Progenitor cell of endocrine pancreas (in vitro differentiated cells): ENCODE data around the gene TMEM208. TPM values are rescaled to one million over a fixed set of nuclear protein-coding genes. Genes with fewer than 3 reads are reported as not detected.

Experiments
- DNase-seq: peaks from one replicate; pipeline ENCODE4 v3.0.0; 2021; ENCODE audit warnings: low spot score; ENCODE audit not compliant: unreplicated experiment
- H3K27ac Mint-ChIP-seq: 2 replicates; pipeline ENCODE4 v1.8.0; 2021; ENCODE audit warnings: mild to moderate bottlenecking, moderate library complexity, mixed read lengths
- H3K27me3 Mint-ChIP-seq: 2 replicates; pipeline ENCODE4 v1.8.0; 2021; ENCODE audit warnings: mixed read lengths
- H3K36me3 Mint-ChIP-seq: 2 replicates; pipeline ENCODE4 v1.8.0; 2022; ENCODE audit warnings: mixed read lengths; ENCODE audit not compliant: insufficient read depth
- H3K4me1 Mint-ChIP-seq: 2 replicates; pipeline ENCODE4 v1.8.0; 2021; ENCODE audit warnings: low read depth, mixed read lengths
- H3K4me3 Mint-ChIP-seq: 2 replicates; pipeline ENCODE4 v1.8.0; 2021; ENCODE audit warnings: low read depth, mild to moderate bottlenecking, moderate library complexity, mixed read lengths
- H3K9me3 Mint-ChIP-seq: 2 replicates; pipeline ENCODE4 v1.8.0; 2021; ENCODE audit warnings: low read depth, mixed read lengths
- total RNA-seq: library from RNA; stranded (reverse); gene quantifications from 2 replicates; pipeline ENCODE4 v1.2.1, GENCODE V29; 2021
- TF ChIP-seq, protein P1 (sequence below): fragments of 200-600 bp; sonication (generic); IDR thresholded peaks from one replicate; pipeline ENCODE4 v1.5.0; 2021; ENCODE audit warnings: antibody characterized with exemption, mild to moderate bottlenecking; ENCODE audit not compliant: unreplicated experiment

TMEM208 gene
- total RNA-seq, 1 donor from 2014 or later: 36.3 TPM

DNA sequence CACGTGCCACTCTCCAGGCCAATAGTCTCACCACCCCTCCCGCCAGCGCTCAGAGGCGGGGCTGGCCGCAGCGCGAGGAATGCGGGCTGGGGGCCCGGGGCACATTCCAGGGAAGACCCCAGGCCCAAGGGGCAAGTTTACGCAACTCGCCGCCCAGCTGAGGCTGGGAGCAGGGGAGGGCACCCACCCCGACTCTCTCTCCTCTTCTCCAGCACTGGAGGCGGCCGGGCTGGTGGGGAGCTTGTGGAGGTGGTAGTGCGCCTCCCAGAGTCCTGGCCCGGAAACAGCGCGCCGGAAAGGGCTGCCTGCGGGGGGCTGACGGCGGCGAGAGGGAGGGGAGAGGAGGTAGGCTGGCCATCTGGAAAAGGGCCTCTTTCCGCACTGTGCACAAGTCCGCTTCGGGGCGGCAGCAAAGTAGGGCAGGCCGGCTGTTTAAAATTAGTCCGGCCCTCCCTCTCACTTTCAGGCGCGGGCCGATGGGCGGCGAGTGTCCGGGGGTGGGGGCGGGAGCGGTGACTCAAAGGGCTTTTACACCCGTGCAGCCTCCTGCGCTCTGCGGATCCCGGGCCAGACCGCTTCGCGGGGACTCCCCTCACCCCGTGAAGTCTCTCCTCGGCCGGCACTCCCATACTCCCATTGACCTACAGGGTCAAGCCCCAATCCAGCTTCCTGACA lies 19.3 kb downstream of the TMEM208 start:
- TF ChIP-seq, protein P1, sequence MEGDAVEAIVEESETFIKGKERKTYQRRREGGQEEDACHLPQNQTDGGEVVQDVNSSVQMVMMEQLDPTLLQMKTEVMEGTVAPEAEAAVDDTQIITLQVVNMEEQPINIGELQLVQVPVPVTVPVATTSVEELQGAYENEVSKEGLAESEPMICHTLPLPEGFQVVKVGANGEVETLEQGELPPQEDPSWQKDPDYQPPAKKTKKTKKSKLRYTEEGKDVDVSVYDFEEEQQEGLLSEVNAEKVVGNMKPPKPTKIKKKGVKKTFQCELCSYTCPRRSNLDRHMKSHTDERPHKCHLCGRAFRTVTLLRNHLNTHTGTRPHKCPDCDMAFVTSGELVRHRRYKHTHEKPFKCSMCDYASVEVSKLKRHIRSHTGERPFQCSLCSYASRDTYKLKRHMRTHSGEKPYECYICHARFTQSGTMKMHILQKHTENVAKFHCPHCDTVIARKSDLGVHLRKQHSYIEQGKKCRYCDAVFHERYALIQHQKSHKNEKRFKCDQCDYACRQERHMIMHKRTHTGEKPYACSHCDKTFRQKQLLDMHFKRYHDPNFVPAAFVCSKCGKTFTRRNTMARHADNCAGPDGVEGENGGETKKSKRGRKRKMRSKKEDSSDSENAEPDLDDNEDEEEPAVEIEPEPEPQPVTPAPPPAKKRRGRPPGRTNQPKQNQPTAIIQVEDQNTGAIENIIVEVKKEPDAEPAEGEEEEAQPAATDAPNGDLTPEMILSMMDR: peak; percentile 58
- Mint-ChIP-seq H3K9me3 (no peaks in the 10 kb centered on the region), H3K4me1 (peaks cover 18% of the 10 kb centered on the region), H3K27me3 (peaks cover 31% of the 10 kb centered on the region), H3K27ac (peak overlapping the region; percentile 96), H3K4me3 (peak overlapping the region; percentile 85), H3K36me3 (no peaks in the 10 kb centered on the region)
- DNase-seq: peak; percentile 71

DNA sequence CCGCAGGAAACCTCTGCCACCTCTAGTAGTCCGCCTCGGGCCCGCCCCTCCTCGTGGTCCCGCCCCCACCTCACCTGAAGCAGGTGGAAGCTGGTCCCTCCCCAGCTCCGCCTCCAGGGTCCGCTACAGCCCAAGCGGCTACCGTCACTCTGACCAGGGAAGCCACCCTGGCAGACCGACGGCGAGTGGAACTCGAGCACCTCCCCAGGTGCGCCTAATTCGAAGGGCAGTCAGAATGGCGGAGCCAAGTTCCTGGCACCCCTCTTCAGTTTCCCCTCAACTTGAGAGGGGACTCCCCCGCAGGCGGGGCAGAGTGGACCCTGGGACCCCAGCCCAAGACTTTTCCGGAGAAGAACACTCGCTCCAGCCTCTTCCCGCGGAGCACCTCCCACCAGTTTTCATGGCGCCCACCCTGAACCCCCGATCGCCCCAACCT lies 19.8 kb downstream of the TMEM208 start:
- Mint-ChIP-seq H3K4me3 (peak overlapping the region; percentile 85), H3K4me1 (peaks cover 18% of the 10 kb centered on the region), H3K9me3 (no peaks in the 10 kb centered on the region), H3K27ac (peak overlapping the region; percentile 96), H3K27me3 (peaks cover 34% of the 10 kb centered on the region), H3K36me3 (no peaks in the 10 kb centered on the region)
- DNase-seq: peak; percentile 85
- TF ChIP-seq, protein P1: no peak

DNA sequence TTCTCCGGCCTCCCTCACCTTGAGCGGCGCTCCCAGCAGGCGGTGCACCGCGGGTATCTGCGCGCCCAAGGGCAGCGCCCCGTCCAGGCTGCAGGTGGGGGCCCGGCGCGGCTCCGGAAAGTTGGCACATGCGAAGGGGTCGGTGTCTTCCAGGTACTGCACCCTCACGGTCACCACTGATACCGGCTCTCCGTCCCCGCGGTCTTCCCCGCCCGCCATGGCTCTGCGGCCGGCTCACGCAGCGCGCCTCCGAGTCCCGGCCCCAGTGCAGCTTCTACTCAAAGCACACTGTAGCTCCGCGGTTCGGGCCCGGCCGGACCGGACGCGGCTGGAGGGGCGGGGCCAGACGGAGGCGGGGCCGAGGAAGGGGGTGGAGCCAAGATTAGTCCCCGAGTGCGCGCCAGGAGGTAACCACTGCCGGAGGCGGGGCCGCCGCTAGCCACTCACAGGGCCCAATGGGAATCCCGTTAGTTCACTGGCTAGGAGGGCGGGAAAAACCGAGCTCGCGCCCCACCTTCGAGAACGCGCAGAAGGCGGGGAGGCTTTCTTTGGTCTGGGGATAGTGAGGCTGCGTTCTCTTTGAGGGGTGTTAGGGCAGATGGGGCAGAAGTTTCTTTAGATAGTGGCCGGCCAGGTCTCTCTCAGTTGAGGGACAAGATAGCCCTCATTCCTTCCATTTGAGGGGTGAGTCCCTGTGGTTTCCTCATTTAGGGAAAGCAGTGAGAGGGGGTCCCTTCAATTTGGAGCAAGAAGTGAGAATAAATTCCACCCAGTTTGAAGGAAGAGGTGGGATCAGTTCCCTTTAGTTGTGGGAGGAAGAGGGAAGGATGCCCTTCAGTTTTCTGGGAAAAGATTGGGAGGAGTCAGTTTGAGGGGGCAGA lies 20.5 kb downstream of the TMEM208 start, which contains the start of gene FHOD1:
Gene FHOD1 (minus strand): TSS at position 290 of the 881 bp plus-strand sequence. CDS start 71 bp downstream, at position 219.
- peaks cover 18% of the 10 kb centered on the region for H3K4me1 Mint-ChIP-seq
- peak; percentile 92 for DNase-seq
- H3K4me3 Mint-ChIP-seq: peak within 1 kb of the TSS; percentile 85
- H3K36me3 Mint-ChIP-seq: no peaks in the 10 kb centered on the region
- H3K27me3 Mint-ChIP-seq: peaks cover 36% of the 10 kb centered on the region
- H3K9me3 Mint-ChIP-seq: no peaks in the 10 kb centered on the region
- H3K27ac Mint-ChIP-seq: peak within 1 kb of the TSS; percentile 96
- TF ChIP-seq, protein P1: no peak

DNA sequence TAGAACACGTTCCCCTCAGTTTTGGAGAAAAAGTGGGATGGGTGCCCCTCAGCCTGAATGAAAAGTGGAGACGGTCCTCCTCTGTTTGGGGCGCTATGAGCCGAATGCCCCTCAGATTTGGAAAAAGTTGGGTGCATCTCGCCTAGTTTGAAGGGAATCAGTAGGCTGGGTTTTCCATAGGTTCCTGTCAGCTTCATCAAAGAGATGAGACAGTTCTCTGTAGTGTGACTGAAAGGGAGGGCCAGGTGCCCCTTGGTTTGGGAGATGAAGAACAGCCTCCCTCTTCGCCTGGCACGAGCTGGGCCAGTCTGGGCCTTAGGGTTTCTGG lies 21.1 kb downstream of the TMEM208 start:
- Mint-ChIP-seq H3K27ac (peak overlapping the region; percentile 72), H3K9me3 (no peaks in the 10 kb centered on the region), H3K4me3 (peak overlapping the region; percentile 85), H3K36me3 (no peaks in the 10 kb centered on the region), H3K4me1 (peaks cover 18% of the 10 kb centered on the region), H3K27me3 (peaks cover 41% of the 10 kb centered on the region)
- no peak for DNase-seq
- TF ChIP-seq, protein P1: no peak

DNA sequence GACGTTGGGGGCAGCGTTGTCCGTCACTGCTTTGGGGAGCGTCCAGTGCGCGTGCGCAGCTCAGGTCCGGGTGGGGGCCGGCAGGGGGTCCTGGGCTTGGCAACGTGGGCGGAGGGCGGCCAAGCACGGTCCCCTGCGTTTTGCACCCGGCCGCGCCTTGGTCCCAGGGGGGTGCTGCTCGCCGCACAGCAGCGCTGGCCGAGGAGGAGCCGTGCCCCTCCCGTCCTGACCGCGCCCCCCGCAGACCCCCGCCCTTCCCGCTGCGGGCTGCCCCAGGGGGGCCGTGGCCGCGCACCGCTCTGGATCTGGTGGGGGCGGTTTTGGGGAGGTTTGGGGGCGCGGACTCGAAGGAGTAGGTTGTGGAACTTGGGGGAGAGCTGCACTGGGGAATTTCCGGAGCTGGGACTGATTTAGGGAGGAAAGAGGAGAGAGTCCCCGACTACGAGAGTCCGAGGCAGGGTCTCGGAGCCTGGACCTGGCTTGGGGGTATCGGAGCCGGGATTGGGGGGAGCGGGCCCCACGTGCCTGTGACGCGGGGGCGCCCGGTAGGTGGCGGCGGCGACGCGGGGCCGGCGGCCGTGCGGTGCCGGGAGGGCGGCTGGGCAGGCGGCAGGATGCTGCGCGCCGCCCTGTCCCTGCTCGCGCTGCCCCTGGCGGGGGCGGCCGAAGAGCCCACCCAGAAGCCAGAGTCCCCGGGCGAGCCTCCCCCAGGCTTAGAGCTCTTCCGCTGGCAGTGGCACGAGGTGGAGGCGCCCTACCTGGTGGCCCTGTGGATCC lies 21.7 kb downstream of the TMEM208 start, which contains the start of gene SLC9A5:
Gene SLC9A5 (plus strand): TSS at position 579 of the 777 bp plus-strand sequence. CDS start 36 bp downstream, at position 615.
- Mint-ChIP-seq H3K36me3 (no peaks in the 10 kb centered on the region), H3K4me1 (peaks cover 18% of the 10 kb centered on the region), H3K27ac (peak within 1 kb of the TSS; percentile 72), H3K4me3 (peak within 1 kb of the TSS; percentile 85), H3K9me3 (no peaks in the 10 kb centered on the region), H3K27me3 (peaks cover 41% of the 10 kb centered on the region)
- no peak for DNase-seq
- TF ChIP-seq, protein P1: peak; percentile 29
